Measurements from ENCODE around the gene SNAPC2. TPM values are rescaled to one million over a fixed set of nuclear protein-coding genes. Genes with fewer than 3 reads are reported as not detected.

SNAPC2 gene
- polyA plus RNA-seq, 1 of the 3 experiments (the other 2 are of a cell fraction), result 38.7 TPM

DNA sequence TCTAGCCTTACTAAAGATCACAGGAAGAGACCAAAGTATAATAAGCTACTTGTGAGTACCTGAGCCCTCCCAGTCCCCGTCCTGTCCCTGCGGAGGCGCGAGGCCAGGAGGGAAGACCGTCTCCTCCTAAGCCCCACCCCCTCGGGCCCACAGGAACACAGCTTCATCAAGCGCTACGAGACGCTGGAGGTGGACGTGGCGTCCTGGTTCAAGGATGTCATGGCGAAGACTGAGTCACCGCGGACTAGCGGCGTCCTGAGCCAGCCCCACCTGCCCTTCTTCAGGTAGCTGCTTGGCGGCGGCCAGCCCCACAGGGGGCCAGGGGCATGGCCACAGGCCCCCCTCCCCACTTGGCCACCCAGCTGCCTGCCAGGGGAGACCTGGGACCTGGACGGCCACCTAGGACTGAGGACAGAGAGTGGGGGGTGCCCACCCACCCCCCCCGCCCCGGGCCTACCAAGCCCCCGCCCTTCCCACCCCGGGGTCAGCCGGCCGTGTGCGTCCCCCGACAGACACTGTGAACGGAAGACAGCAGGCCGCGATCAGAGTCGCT is 7.9 kb upstream of the SNAPC2 start:
- Histone ChIP-seq H3K4me1 (ENCODE audit: control insufficient read depth in 1 of 2, insufficient read depth in 2 of 2, low read depth in 1 of 2, low read length in 1 of 2) (peaks cover 0 to 5% of the 10 kb centered on the region in 2 experiments; a peak in 2 of 4 replicates), H3K36me3 (replicated peaks in 1 of 2; ENCODE audit: control insufficient read depth in 1 of 2, insufficient read depth in 2 of 2, low read length in 1 of 2) (peaks cover 0 to 35% of the 10 kb centered on the region in 2 experiments), H3K27ac (ENCODE audit: low read depth in 2 of 2, low read length in 1 of 2) (no peak overlapping the region), H3K9me3 (no peaks in the 10 kb centered on the region), H4K20me1 (ENCODE audit: insufficient read depth) (peaks cover 10% of the 10 kb centered on the region), H3F3A (replicated peaks; ENCODE audit: insufficient read depth) (peaks cover 6% of the 10 kb centered on the region), H3K79me2 (ENCODE audit: insufficient read depth) (peaks cover 12% of the 10 kb centered on the region; the same call in 1 of the 2 replicates), H3K9me2 (no peaks in the 10 kb centered on the region), H3K27me3 (ENCODE audit: insufficient read depth) (peaks cover 7% of the 10 kb centered on the region; the same call in 1 of the 2 replicates), H3K9ac (no peak overlapping the region), H2AFZ (ENCODE audit: low read depth) (no peak overlapping the region), H3K4me3 (ENCODE audit: low read depth in 2 of 2, low read length in 1 of 2) (no peak overlapping the region), H3K4me2 (no peak overlapping the region)
- 96% methylated on average over 16 of the region's 31 CpGs for WGBS (ENCODE audit: low lambda C conversion rate)
- CTCF ChIA-PET, result interaction anchor here (1.5 to 2.1 kb wide), 2 partner anchors 8 to 59 kb away, joined by 5 to 9 read pairs; partner anchors contain the start of gene MAP2K7
- DNase-seq, result no peak
- POLR2A ChIA-PET, result no interaction called here
- no peak for TF ChIP-seq FOXM1 (IDR thresholded peaks at IDR 0.05; ENCODE audit: low read depth)
- TF ChIP-seq TCF12 (IDR thresholded peaks at IDR 0.05), result no peak
- TF ChIP-seq, protein P1, sequence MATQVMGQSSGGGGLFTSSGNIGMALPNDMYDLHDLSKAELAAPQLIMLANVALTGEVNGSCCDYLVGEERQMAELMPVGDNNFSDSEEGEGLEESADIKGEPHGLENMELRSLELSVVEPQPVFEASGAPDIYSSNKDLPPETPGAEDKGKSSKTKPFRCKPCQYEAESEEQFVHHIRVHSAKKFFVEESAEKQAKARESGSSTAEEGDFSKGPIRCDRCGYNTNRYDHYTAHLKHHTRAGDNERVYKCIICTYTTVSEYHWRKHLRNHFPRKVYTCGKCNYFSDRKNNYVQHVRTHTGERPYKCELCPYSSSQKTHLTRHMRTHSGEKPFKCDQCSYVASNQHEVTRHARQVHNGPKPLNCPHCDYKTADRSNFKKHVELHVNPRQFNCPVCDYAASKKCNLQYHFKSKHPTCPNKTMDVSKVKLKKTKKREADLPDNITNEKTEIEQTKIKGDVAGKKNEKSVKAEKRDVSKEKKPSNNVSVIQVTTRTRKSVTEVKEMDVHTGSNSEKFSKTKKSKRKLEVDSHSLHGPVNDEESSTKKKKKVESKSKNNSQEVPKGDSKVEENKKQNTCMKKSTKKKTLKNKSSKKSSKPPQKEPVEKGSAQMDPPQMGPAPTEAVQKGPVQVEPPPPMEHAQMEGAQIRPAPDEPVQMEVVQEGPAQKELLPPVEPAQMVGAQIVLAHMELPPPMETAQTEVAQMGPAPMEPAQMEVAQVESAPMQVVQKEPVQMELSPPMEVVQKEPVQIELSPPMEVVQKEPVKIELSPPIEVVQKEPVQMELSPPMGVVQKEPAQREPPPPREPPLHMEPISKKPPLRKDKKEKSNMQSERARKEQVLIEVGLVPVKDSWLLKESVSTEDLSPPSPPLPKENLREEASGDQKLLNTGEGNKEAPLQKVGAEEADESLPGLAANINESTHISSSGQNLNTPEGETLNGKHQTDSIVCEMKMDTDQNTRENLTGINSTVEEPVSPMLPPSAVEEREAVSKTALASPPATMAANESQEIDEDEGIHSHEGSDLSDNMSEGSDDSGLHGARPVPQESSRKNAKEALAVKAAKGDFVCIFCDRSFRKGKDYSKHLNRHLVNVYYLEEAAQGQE (IDR thresholded peaks at IDR 0.05; ENCODE audit: low read depth, low read length), result no peak
- no peak for TF ChIP-seq EP300 (IDR thresholded peaks at IDR 0.05; ENCODE audit: borderline replicate concordance in 1 of 2, low read depth in 1 of 2, low read length in 1 of 2)
- TF ChIP-seq, protein P2, sequence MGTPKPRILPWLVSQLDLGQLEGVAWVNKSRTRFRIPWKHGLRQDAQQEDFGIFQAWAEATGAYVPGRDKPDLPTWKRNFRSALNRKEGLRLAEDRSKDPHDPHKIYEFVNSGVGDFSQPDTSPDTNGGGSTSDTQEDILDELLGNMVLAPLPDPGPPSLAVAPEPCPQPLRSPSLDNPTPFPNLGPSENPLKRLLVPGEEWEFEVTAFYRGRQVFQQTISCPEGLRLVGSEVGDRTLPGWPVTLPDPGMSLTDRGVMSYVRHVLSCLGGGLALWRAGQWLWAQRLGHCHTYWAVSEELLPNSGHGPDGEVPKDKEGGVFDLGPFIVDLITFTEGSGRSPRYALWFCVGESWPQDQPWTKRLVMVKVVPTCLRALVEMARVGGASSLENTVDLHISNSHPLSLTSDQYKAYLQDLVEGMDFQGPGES (IDR thresholded peaks at IDR 0.05; ENCODE audit: low read depth, low read length), result no peak
- TF ChIP-seq MEF2A (IDR thresholded peaks at IDR 0.05; ENCODE audit: borderline replicate concordance, low read depth), result no peak
- no peak for TF ChIP-seq FOXJ3 (CRISPR knock-in tag; IDR thresholded peaks at IDR 0.05)
- no peak for TF ChIP-seq RXRA (IDR thresholded peaks at IDR 0.05; ENCODE audit: borderline replicate concordance, low read depth)
- TF ChIP-seq RCOR1 (IDR thresholded peaks at IDR 0.05; ENCODE audit: low read length), result no peak
- no peak for TF ChIP-seq SIN3A (IDR thresholded peaks at IDR 0.05; ENCODE audit: borderline replicate concordance, low read depth, low read length)
- TF ChIP-seq FOSL2 (IDR thresholded peaks at IDR 0.05; ENCODE audit: borderline replicate concordance, low read depth), result no peak
- TF ChIP-seq, protein P3, sequence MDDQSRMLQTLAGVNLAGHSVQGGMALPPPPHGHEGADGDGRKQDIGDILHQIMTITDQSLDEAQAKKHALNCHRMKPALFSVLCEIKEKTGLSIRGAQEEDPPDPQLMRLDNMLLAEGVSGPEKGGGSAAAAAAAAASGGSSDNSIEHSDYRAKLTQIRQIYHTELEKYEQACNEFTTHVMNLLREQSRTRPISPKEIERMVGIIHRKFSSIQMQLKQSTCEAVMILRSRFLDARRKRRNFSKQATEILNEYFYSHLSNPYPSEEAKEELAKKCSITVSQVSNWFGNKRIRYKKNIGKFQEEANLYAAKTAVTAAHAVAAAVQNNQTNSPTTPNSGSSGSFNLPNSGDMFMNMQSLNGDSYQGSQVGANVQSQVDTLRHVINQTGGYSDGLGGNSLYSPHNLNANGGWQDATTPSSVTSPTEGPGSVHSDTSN (IDR thresholded peaks at IDR 0.05), result no peak
- no peak for TF ChIP-seq NFIC (IDR thresholded peaks at IDR 0.05; ENCODE audit: borderline replicate concordance)
- TF ChIP-seq TEAD4 (IDR thresholded peaks at IDR 0.05; ENCODE audit: borderline replicate concordance, insufficient read depth), result no peak
- TF ChIP-seq, protein P4, sequence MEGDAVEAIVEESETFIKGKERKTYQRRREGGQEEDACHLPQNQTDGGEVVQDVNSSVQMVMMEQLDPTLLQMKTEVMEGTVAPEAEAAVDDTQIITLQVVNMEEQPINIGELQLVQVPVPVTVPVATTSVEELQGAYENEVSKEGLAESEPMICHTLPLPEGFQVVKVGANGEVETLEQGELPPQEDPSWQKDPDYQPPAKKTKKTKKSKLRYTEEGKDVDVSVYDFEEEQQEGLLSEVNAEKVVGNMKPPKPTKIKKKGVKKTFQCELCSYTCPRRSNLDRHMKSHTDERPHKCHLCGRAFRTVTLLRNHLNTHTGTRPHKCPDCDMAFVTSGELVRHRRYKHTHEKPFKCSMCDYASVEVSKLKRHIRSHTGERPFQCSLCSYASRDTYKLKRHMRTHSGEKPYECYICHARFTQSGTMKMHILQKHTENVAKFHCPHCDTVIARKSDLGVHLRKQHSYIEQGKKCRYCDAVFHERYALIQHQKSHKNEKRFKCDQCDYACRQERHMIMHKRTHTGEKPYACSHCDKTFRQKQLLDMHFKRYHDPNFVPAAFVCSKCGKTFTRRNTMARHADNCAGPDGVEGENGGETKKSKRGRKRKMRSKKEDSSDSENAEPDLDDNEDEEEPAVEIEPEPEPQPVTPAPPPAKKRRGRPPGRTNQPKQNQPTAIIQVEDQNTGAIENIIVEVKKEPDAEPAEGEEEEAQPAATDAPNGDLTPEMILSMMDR (IDR thresholded peaks at IDR 0.05), result no peak
- TF ChIP-seq, protein P5, sequence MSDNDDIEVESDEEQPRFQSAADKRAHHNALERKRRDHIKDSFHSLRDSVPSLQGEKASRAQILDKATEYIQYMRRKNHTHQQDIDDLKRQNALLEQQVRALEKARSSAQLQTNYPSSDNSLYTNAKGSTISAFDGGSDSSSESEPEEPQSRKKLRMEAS (IDR thresholded peaks at IDR 0.05; ENCODE audit: low read depth), result no peak
